GM15510 (cell line): ENCODE measurements around the gene GOLGA6L22.
"Not testable (repeated sequence)": the region's sequence is repeated elsewhere in the genome, so short reads cannot be mapped to it uniquely, and the experiment has no call there.

Source experiments
- POLR2A ChIP-seq: IDR thresholded peaks from 3 replicates; pipeline ENCODE4 v1.6.1; 2011; ENCODE audit warnings: borderline replicate concordance; ENCODE audit not compliant: insufficient read length; ENCODE audit errors: extremely low read depth

Gene GOLGA6L22, protein sequence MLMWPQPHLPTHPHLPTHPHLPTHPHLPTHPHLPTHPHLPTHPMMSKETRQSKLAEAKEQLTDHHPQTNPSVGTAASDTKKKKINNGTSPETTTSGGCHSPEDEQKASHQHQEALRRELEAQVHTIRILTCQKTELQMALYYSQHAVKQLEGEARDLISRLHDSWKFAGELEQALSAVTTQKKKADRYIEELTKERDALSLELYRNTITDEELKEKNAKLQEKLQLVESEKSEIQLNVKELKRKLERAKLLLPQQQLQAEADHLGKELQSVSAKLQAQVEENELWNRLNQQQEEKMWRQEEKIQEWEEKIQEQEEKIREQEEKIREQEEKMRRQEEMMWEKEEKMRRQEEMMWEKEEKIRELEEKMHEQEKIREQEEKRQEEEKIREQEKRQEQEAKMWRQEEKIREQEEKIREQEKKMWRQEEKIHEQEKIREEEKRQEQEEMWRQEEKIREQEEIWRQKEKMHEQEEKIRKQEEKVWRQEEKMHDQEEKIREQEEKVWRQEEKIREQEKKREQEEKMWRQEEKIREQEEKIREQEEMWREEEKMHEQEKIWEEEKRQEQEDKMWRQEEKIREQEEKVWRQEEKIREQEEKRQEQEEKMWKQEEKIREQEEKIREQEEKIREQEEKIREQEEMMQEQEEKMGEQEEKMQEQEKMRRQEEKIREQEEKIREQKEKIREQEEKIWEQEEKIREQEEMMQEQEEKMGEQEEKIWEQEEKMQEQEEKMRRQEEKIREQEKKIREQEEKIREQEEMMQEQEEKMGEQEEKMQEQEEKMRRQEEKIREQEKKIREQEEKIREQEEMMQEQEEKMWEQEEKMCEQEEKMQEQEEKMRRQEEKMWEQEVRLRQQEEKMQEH

GRCh38 chr15:22458603-22459002 lies at the start of gene GOLGA6L22:
GOLGA6L22 (plus strand) TSS chr15:22458903; CDS start chr15:22458994, 91 bp downstream.
- TF ChIP-seq POLR2A, result not testable (repeated sequence)
